K562 (cell line): ENCODE data around the gene CFD. TPM values are rescaled to one million over a fixed set of nuclear protein-coding genes. Genes with fewer than 3 reads are reported as not detected.

Experiments used
- ATF4 ChIP-seq: fragments of 450-650 bp; formaldehyde crosslinking; IDR thresholded peaks from 2 replicates; pipeline ENCODE4 v1.4.0; 2022; ENCODE audit warnings: mild to moderate bottlenecking, moderate library complexity
- ATF7 ChIP-seq: fragments of 450-650 bp; IDR thresholded peaks from 2 replicates; pipeline ENCODE4 v1.7.1; 2014; ENCODE audit warnings: mild to moderate bottlenecking, moderate library complexity
- BCL6 ChIP-seq: fragments of 250-450 bp; sonication (Bioruptor Pico); IDR thresholded peaks from 2 replicates; pipeline ENCODE4 v1.4.0; 2020
- BHLHE40 ChIP-seq: IDR thresholded peaks from 2 replicates; pipeline ENCODE4 v1.6.1; 2011; ENCODE audit warnings: low read length, improper control_type of control experiment
- CREB3L1 ChIP-seq: fragments of 450-650 bp; IDR thresholded peaks from 2 replicates; pipeline ENCODE4 v1.6.1; 2014; ENCODE audit warnings: low read depth, mild to moderate bottlenecking, moderate library complexity, borderline replicate concordance
- DPF2 ChIP-seq: fragments of 450-650 bp; IDR thresholded peaks from 2 replicates; pipeline ENCODE4 v1.6.1; 2016
- FOXK2 ChIP-seq, 2 experiments: fragments of 450-650 bp; IDR thresholded peaks in 1 of 2; conservative IDR thresholded peaks in 1 of 2; 2 replicates each; pipeline ENCODE4 v1.6.1; 2016; ENCODE audit warnings: low read depth in 2 of 2, mild to moderate bottlenecking in 1 of 2
- HDAC1 ChIP-seq, 2 experiments: fragments of 450-650 bp; IDR thresholded peaks; 2 replicates each; pipeline ENCODE4 v1.6.1; 2016 to 2017; ENCODE audit warnings: inconsistent platforms in 1 of 2, mild to moderate bottlenecking in 1 of 2, moderate library complexity in 1 of 2
- KDM1A ChIP-seq, 2 experiments: fragments of 450-650 bp; IDR thresholded peaks; 2 replicates each; pipeline ENCODE4 v1.6.1; 2016; ENCODE audit warnings: mild to moderate bottlenecking in 2 of 2
- NFRKB ChIP-seq: fragments of 450-650 bp; IDR thresholded peaks from 2 replicates; pipeline ENCODE4 v1.6.1; 2016; ENCODE audit warnings: low read depth
- PHF8 ChIP-seq: fragments of 200-600 bp; sonication (generic); IDR thresholded peaks from 2 replicates; pipeline ENCODE4 v1.6.1; 2012; ENCODE audit warnings: mixed run types, mild to moderate bottlenecking, inconsistent platforms, low read length, moderate library complexity, borderline replicate concordance
- POLR2B ChIP-seq: fragments of 450-650 bp; IDR thresholded peaks from 2 replicates; pipeline ENCODE4 v1.6.1; 2018; ENCODE audit warnings: low read depth; ENCODE audit not compliant: partially characterized antibody
- SNAPC5 ChIP-seq: fragments of 250-450 bp; sonication (Bioruptor Pico); IDR thresholded peaks from 2 replicates; pipeline ENCODE4 v1.8.0; 2021; ENCODE audit warnings: moderate library complexity, mild to moderate bottlenecking, inconsistent platforms
- TRIM24 ChIP-seq, 2 experiments: fragments of 450-650 bp; IDR thresholded peaks; 2 replicates each; pipeline ENCODE4 v1.6.1; 2016
- ZNF280B ChIP-seq: fragments of 250-450 bp; sonication (Bioruptor Pico); IDR thresholded peaks from 2 replicates; pipeline ENCODE4 v1.5.1; 2021; ENCODE audit warnings: mild to moderate bottlenecking
- polyA plus RNA-seq, 8 experiments: library from polyadenylated mRNA; depleted of rRNA in 4 of 8; stranded (reverse) in 5 of 8; unstranded in 3 of 8; fragments of >200 nt; fragmentation: Nextera tagmentation in 2 of 8; fragmentation: Illumina TruSeq in 1 of 8; extraction: Ambion mirVana in 2 of 8; extraction: Trizol in 1 of 8; gene quantifications; 2 replicates each; pipeline versions ENCODE4 v1.2.1 to v1.2.3, GENCODE V29; 2011 to 2014; ENCODE audit warnings: inconsistent platforms in 1 of 8, missing spikeins in 1 of 8
- total RNA-seq, 7 experiments: library from RNA; depleted of rRNA in 6 of 7; stranded (reverse); fragments of >200 nt in 6 of 7; fragmentation: Illumina TruSeq in 2 of 7; extraction: Trizol in 2 of 7; gene quantifications; 2 replicates each; pipeline versions ENCODE4 v1.2.1 to v1.2.3, GENCODE V29; 2011 to 2021; ENCODE audit warnings: low replicate concordance in 1 of 7
- TF ChIP-seq, protein P1 (sequence below), 2 experiments: fragments of 450-650 bp; IDR thresholded peaks; 2 replicates each; pipeline ENCODE4 v1.6.1; 2016
- TF ChIP-seq, protein P2 (sequence below), 2 experiments: fragments of 450-650 bp in 1 of 2; sonication (generic) in 1 of 2; formaldehyde crosslinking in 1 of 2; IDR thresholded peaks in 1 of 2; conservative IDR thresholded peaks in 1 of 2; 2 replicates each; pipeline versions ENCODE4 v1.6.1 to v1.8.1; 2016 to 2023; ENCODE audit warnings: mild to moderate bottlenecking in 2 of 2, moderate library complexity in 2 of 2, inconsistent platforms in 1 of 2, missing genetic modification reagents in 1 of 2
- TF ChIP-seq, protein P3 (sequence below): fragments of 450-650 bp; IDR thresholded peaks from 2 replicates; pipeline ENCODE4 v1.6.1; 2016; ENCODE audit warnings: antibody characterized with exemption

Gene CFD
- total and polyA plus RNA-seq, 9 of the 15 experiments (the other 6 are each of a cell fraction or from before 2014, with no cell fraction given), result 0.52 to 59.4 (median 7.6) TPM

DNA sequence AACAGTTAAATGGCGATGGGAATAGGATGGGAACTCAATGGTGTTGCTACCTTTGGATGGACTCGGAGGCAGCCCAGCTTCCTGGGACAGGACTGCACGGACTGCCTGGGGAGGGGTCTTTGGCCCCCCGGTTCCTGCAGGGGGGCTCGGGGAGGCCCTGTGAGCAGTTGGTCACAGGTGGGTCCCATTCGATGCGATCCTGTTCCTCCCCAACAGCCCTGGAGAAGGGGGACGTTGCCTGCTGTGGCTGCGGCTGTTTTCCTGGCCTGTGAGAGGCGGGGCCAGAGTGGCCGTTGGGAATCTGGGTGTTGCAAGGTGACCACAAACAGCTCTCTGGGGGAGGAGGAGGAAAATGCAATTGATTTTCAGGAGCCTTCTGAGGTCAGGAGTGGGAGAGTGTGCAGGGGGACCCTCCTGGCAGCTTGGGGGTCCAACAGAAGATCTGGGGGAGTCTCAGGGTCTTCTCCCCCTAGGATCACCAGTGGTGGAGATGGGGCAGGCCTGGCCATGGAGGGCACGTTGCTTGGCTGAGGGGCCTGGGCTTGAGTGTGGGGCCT is 35.8 kb upstream of the CFD start (continued):
- TF ChIP-seq, protein P1, sequence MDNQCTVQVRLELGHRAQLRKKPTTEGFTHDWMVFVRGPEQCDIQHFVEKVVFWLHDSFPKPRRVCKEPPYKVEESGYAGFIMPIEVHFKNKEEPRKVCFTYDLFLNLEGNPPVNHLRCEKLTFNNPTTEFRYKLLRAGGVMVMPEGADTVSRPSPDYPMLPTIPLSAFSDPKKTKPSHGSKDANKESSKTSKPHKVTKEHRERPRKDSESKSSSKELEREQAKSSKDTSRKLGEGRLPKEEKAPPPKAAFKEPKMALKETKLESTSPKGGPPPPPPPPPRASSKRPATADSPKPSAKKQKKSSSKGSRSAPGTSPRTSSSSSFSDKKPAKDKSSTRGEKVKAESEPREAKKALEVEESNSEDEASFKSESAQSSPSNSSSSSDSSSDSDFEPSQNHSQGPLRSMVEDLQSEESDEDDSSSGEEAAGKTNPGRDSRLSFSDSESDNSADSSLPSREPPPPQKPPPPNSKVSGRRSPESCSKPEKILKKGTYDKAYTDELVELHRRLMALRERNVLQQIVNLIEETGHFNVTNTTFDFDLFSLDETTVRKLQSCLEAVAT (IDR thresholded peaks at IDR 0.05), result peak in 1 of 2 experiments; percentile 75; a peak in 2 of 4 replicates
- peak in 1 of 2 experiments; percentile 61; a peak in 2 of 4 replicates for TF ChIP-seq KDM1A (IDR thresholded peaks at IDR 0.05)
- TF ChIP-seq BCL6 (CRISPR knock-in tag), result 0 out of 2 replicates have a peak, but pooled peaks have one; percentile 7
- TF ChIP-seq NFRKB, result no peak; the same call in 1 of the 2 replicates
- peak; percentile 78 for TF ChIP-seq ATF4 (CRISPR knock-in tag)
- TF ChIP-seq TRIM24 (IDR thresholded peaks at IDR 0.05), result peak in 1 of 2 experiments; percentile 50; a peak in 1 of 4 replicates
- peak; percentile 55; the same call in 1 of the 2 replicates for TF ChIP-seq PHF8
- TF ChIP-seq ATF7, result peak; percentile 60; the same call in 1 of the 2 replicates
- TF ChIP-seq HDAC1 (IDR thresholded peaks at IDR 0.05), result peak in 1 of 2 experiments; percentile 45; a peak in 1 of 4 replicates
- TF ChIP-seq DPF2, result peak; percentile 59; the same call in 1 of the 2 replicates
- TF ChIP-seq, protein P2, sequence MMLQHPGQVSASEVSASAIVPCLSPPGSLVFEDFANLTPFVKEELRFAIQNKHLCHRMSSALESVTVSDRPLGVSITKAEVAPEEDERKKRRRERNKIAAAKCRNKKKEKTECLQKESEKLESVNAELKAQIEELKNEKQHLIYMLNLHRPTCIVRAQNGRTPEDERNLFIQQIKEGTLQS (IDR thresholded peaks at IDR 0.05), result peak; percentile 50; the same call in 1 of the 2 replicates
- TF ChIP-seq, protein P2 (CRISPR knock-in tag; conservative IDR thresholded peaks at IDR 0.05), result no peak
- TF ChIP-seq ZNF280B (CRISPR knock-in tag), result no peak
- peak; percentile 67 for TF ChIP-seq POLR2B
- TF ChIP-seq FOXK2 (conservative IDR thresholded peaks at IDR 0.05 in 1 of 2, IDR thresholded peaks at IDR 0.05 in 1 of 2; ENCODE audit: low read depth in 2 of 2), result peak; percentile 32 to 39; a peak in 1 of 4 replicates
- 0 out of 2 replicates have a peak, but pooled peaks have one; percentile 25 for TF ChIP-seq CREB3L1
- TF ChIP-seq BHLHE40, result no peak
- no peak for TF ChIP-seq SNAPC5
- TF ChIP-seq, protein P3, sequence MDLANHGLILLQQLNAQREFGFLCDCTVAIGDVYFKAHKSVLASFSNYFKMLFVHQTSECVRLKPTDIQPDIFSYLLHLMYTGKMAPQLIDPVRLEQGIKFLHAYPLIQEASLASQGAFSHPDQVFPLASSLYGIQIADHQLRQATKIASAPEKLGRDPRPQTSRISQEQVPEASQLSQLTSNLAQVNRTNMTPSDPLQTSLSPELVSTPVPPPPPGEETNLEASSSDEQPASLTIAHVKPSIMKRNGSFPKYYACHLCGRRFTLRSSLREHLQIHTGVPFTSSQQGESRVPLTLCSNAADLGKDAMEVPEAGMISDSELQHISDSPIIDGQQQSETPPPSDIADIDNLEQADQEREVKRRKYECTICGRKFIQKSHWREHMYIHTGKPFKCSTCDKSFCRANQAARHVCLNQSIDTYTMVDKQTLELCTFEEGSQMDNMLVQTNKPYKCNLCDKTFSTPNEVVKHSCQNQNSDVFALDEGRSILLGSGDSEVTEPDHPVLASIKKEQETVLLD, result peak; percentile 54; the same call in 1 of the 2 replicates
